Suprapubic skin (tissue), 4 donors: Measurements from ENCODE around the gene TRPM1. TPM values are rescaled to one million over a fixed set of nuclear protein-coding genes. Genes with fewer than 3 reads are reported as not detected.

Experiments
- DNase-seq, 2 donors: peaks; one replicate each; pipeline ENCODE4 v3.0.0-alpha.2; 2019; ENCODE audit warnings: low spot score in 2 of 2
- H3K27ac ChIP-seq: fragments of 200-600 bp; sonication (generic); one replicate; pipeline ENCODE4 v1.5.1; 2019
- H3K27me3 ChIP-seq: fragments of 200-600 bp; sonication (generic); one replicate; pipeline ENCODE4 v1.5.1; 2019
- H3K36me3 ChIP-seq: fragments of 200-600 bp; sonication (generic); one replicate; pipeline ENCODE4 v1.5.1; 2019
- H3K4me1 ChIP-seq: fragments of 200-600 bp; sonication (generic); one replicate; pipeline ENCODE4 v1.5.1; 2019
- H3K4me3 ChIP-seq: fragments of 200-600 bp; sonication (generic); one replicate; pipeline ENCODE4 v1.5.1; 2019; ENCODE audit warnings: mild to moderate bottlenecking
- H3K9me3 ChIP-seq: fragments of 200-600 bp; sonication (generic); one replicate; pipeline ENCODE4 v1.5.1; 2019
- CTCF ChIP-seq, 2 donors: fragments of 200-600 bp in 1 of 2; fragments of 450-650 bp in 1 of 2; sonication (generic) in 1 of 2; IDR thresholded peaks; one replicate each; pipeline ENCODE4 v1.5.1; 2016 to 2019; ENCODE audit warnings: antibody characterized with exemption in 2 of 2, mild to moderate bottlenecking in 1 of 2, moderate library complexity in 1 of 2
- EP300 ChIP-seq: sonication (generic); formaldehyde crosslinking; IDR thresholded peaks from one replicate; pipeline ENCODE4 v1.6.1; 2017; ENCODE audit warnings: antibody characterized with exemption
- POLR2A ChIP-seq, 2 donors: fragments of 450-650 bp; IDR thresholded peaks; one replicate each; pipeline ENCODE4 v1.6.1; 2017; ENCODE audit warnings: antibody characterized with exemption in 2 of 2, mild to moderate bottlenecking in 2 of 2, moderate library complexity in 2 of 2
- POLR2AphosphoS5 ChIP-seq, 3 donors: sonication (generic); formaldehyde crosslinking; IDR thresholded peaks; one replicate each; pipeline ENCODE4 v1.6.1; 2017; ENCODE audit warnings: antibody characterized with exemption in 3 of 3
- WGBS: methylation state at CpG from one replicate; pipeline ENCODE4 v1.1.5; 2018; 5-methylcytosine and 5-hydroxymethylcytosine counted together
- total RNA-seq, 4 donors: library from RNA; depleted of rRNA; stranded (reverse); fragments of >200 nt; gene quantifications; one replicate each; pipeline ENCODE4 v1.1.0, GENCODE V29; 2016

Gene TRPM1
- total RNA-seq, 4 donors from 2014 or later: 5.1 to 15.2 (median 10.2) TPM

- Histone ChIP-seq H3K9me3 (no peaks in the 10 kb centered on the region), H3K4me1 (peaks cover 16% of the 10 kb centered on the region), H3K27me3 (no peaks in the 10 kb centered on the region), H3K27ac (no peak overlapping the region), H3K4me3 (no peak overlapping the region), H3K36me3 (no peaks in the 10 kb centered on the region)
- TF ChIP-seq POLR2AphosphoS5 (IDR thresholded peaks at IDR 0.05) (no peak), POLR2A (IDR thresholded peaks at IDR 0.05) (no peak), CTCF (IDR thresholded peaks at IDR 0.05) (no peak), EP300 (no peak)
- no peak for DNase-seq
- 48% methylated on average over 3 of the region's 3 CpGs for WGBS
These were observed 76.5 kb downstream of the TRPM1 start for GRCh38 chr15:31024979-31025378.

GRCh38 chr15:31024330-31024729, 77.2 kb downstream of the TRPM1 start:
- H3K27ac ChIP-seq: no peak overlapping the region

GRCh38 chr15:31023841-31024240, 77.7 kb downstream of the TRPM1 start:
- Histone ChIP-seq H3K27me3 (no peaks in the 10 kb centered on the region), H3K4me1 (peaks cover 16% of the 10 kb centered on the region), H3K4me3 (no peak overlapping the region), H3K27ac (no peak overlapping the region), H3K9me3 (no peaks in the 10 kb centered on the region), H3K36me3 (no peaks in the 10 kb centered on the region)
- DNase-seq: no peak
- 56% methylated on average over 5 of the region's 5 CpGs for WGBS
- TF ChIP-seq POLR2AphosphoS5 (IDR thresholded peaks at IDR 0.05): no peak
- TF ChIP-seq POLR2A (IDR thresholded peaks at IDR 0.05): no peak
- TF ChIP-seq CTCF (IDR thresholded peaks at IDR 0.05): no peak
- TF ChIP-seq EP300: no peak

More at GRCh38 chr15:31024330-31024729, 77.2 kb downstream of the TRPM1 start:
- H3K4me3 ChIP-seq: no peak overlapping the region
- H3K4me1 ChIP-seq: peaks cover 16% of the 10 kb centered on the region
- H3K27me3 ChIP-seq: no peaks in the 10 kb centered on the region
- no peaks in the 10 kb centered on the region for H3K9me3 ChIP-seq
- WGBS: 41% methylated on average over 5 of the region's 5 CpGs
- no peak for DNase-seq
- TF ChIP-seq POLR2AphosphoS5 (IDR thresholded peaks at IDR 0.05): no peak
- TF ChIP-seq CTCF (IDR thresholded peaks at IDR 0.05): no peak
- no peak for TF ChIP-seq EP300
- TF ChIP-seq POLR2A (IDR thresholded peaks at IDR 0.05): no peak
- H3K36me3 ChIP-seq: no peaks in the 10 kb centered on the region

- TF ChIP-seq EP300 (no peak), POLR2A (IDR thresholded peaks at IDR 0.05) (no peak), POLR2AphosphoS5 (IDR thresholded peaks at IDR 0.05) (no peak), CTCF (IDR thresholded peaks at IDR 0.05) (no peak)
- H3K9me3 ChIP-seq: no peaks in the 10 kb centered on the region
- no peak overlapping the region for H3K4me3 ChIP-seq
- H3K4me1 ChIP-seq: peaks cover 16% of the 10 kb centered on the region
- H3K27ac ChIP-seq: no peak overlapping the region
- WGBS: 93% methylated on average over 5 of the region's 5 CpGs
- no peaks in the 10 kb centered on the region for H3K36me3 ChIP-seq
- no peaks in the 10 kb centered on the region for H3K27me3 ChIP-seq
- DNase-seq: no peak
These were observed 80.4 kb downstream of the TRPM1 start for GRCh38 chr15:31021067-31021665.

- Histone ChIP-seq H3K4me1 (peaks cover 16% of the 10 kb centered on the region), H3K4me3 (no peak overlapping the region), H3K9me3 (no peaks in the 10 kb centered on the region), H3K27ac (no peak overlapping the region), H3K36me3 (no peaks in the 10 kb centered on the region), H3K27me3 (no peaks in the 10 kb centered on the region)
- no peak for DNase-seq
- WGBS: 91% methylated on average over 5 of the region's 5 CpGs
- TF ChIP-seq CTCF (IDR thresholded peaks at IDR 0.05): no peak
- TF ChIP-seq POLR2AphosphoS5 (IDR thresholded peaks at IDR 0.05): no peak
- TF ChIP-seq EP300: no peak
- TF ChIP-seq POLR2A (IDR thresholded peaks at IDR 0.05): no peak
These were observed 81.0 kb downstream of the TRPM1 start for GRCh38 chr15:31020542-31020941.
